ENCODE measurements around the gene SLC26A1. TPM values are rescaled to one million over a fixed set of nuclear protein-coding genes. Genes with fewer than 3 reads are reported as not detected.
"Not testable (repeated sequence)": the region's sequence is repeated elsewhere in the genome, so short reads cannot be mapped to it uniquely, and the experiment has no call there.

Gene SLC26A1
- total RNA-seq, 1 experiment from 2014 or later = 0.68 TPM

DNA sequence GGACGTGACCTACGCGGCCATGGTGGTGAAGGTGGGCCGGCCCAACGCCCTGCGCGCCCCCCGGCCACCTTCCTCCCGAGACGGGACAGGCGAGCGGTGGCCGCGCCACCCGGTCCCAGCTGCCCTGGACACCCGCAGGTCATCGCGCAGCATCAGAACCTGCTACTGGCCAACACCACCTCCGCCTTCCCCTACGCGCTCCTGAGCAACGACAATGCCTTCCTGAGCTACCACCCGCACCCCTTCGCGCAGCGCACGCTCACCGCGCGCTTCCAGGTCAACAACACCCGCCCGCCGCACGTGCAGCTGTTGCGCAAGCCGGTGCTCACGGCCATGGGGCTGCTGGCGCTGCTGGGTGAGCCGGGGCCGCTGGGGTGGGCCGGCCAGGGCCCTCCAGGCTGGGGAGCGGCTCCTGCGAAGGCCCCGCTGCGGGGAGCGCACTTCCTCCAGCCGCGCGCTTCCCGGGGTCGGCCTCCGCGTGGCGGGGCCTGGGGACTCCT, 9.0 kb upstream of the SLC26A1 start:
- H3K4me1 Mint-ChIP-seq (ENCODE audit: low read depth, unreplicated experiment) = no peaks in the 10 kb centered on the region
- peaks cover 8% of the 10 kb centered on the region for H3K36me3 Mint-ChIP-seq (ENCODE audit: insufficient read depth, unreplicated experiment)
- DNase-seq = no peak
- CTCF ChIA-PET = no interaction called here
- no peak overlapping the region for H3K4me3 Mint-ChIP-seq (ENCODE audit: low read depth, unreplicated experiment)
- TF ChIP-seq, protein P1, sequence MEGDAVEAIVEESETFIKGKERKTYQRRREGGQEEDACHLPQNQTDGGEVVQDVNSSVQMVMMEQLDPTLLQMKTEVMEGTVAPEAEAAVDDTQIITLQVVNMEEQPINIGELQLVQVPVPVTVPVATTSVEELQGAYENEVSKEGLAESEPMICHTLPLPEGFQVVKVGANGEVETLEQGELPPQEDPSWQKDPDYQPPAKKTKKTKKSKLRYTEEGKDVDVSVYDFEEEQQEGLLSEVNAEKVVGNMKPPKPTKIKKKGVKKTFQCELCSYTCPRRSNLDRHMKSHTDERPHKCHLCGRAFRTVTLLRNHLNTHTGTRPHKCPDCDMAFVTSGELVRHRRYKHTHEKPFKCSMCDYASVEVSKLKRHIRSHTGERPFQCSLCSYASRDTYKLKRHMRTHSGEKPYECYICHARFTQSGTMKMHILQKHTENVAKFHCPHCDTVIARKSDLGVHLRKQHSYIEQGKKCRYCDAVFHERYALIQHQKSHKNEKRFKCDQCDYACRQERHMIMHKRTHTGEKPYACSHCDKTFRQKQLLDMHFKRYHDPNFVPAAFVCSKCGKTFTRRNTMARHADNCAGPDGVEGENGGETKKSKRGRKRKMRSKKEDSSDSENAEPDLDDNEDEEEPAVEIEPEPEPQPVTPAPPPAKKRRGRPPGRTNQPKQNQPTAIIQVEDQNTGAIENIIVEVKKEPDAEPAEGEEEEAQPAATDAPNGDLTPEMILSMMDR (IDR thresholded peaks at IDR 0.05; ENCODE audit: unreplicated experiment) = no peak
- BruUV-seq (replicated peaks) = no TSS peak
- H3K27me3 Mint-ChIP-seq (ENCODE audit: unreplicated experiment) = peaks cover 30% of the 10 kb centered on the region
- H3K9me3 Mint-ChIP-seq (ENCODE audit: low read depth, unreplicated experiment) = no peaks in the 10 kb centered on the region
- no peak overlapping the region for H3K27ac Mint-ChIP-seq (ENCODE audit: unreplicated experiment)
- intact Hi-C loops (cut with micrococcal nuclease; ENCODE audit: unreplicated experiment) = no loop called here

GRCh38 chr4:1001561-1002130, 8.4 kb upstream of the SLC26A1 start:
- Mint-ChIP-seq H3K4me3 (ENCODE audit: low read depth, unreplicated experiment) (no peak overlapping the region), H3K36me3 (ENCODE audit: insufficient read depth, unreplicated experiment) (peaks cover 8% of the 10 kb centered on the region), H3K9me3 (ENCODE audit: low read depth, unreplicated experiment) (no peaks in the 10 kb centered on the region), H3K27me3 (ENCODE audit: unreplicated experiment) (peaks cover 25% of the 10 kb centered on the region), H3K4me1 (ENCODE audit: low read depth, unreplicated experiment) (no peaks in the 10 kb centered on the region), H3K27ac (ENCODE audit: unreplicated experiment) (no peak overlapping the region)
- no peak for DNase-seq
- intact Hi-C loops (cut with micrococcal nuclease; ENCODE audit: unreplicated experiment) = no loop called here
- CTCF ChIA-PET = no interaction called here
- no TSS peak for BruUV-seq (replicated peaks)
- TF ChIP-seq, protein P1 (IDR thresholded peaks at IDR 0.05; ENCODE audit: unreplicated experiment) = no peak

- H3K27ac Mint-ChIP-seq (ENCODE audit: unreplicated experiment) = no peak overlapping the region
- peaks cover 8% of the 10 kb centered on the region for H3K36me3 Mint-ChIP-seq (ENCODE audit: insufficient read depth, unreplicated experiment)
- no TSS peak for BruUV-seq (replicated peaks)
- intact Hi-C loops (cut with micrococcal nuclease; ENCODE audit: unreplicated experiment) = no loop called here
- H3K27me3 Mint-ChIP-seq (ENCODE audit: unreplicated experiment) = peaks cover 21% of the 10 kb centered on the region
- no peaks in the 10 kb centered on the region for H3K9me3 Mint-ChIP-seq (ENCODE audit: low read depth, unreplicated experiment)
- no peak overlapping the region for H3K4me3 Mint-ChIP-seq (ENCODE audit: low read depth, unreplicated experiment)
- CTCF ChIA-PET = no interaction called here
- no peak for DNase-seq
- TF ChIP-seq, protein P1 (IDR thresholded peaks at IDR 0.05; ENCODE audit: unreplicated experiment) = no peak
- H3K4me1 Mint-ChIP-seq (ENCODE audit: low read depth, unreplicated experiment) = no peaks in the 10 kb centered on the region
These were observed 7.6 kb upstream of the SLC26A1 start for GRCh38 chr4:1000686-1001260.

- Mint-ChIP-seq H3K27ac (ENCODE audit: unreplicated experiment) (no peak overlapping the region), H3K27me3 (ENCODE audit: unreplicated experiment) (peaks cover 21% of the 10 kb centered on the region), H3K4me3 (ENCODE audit: low read depth, unreplicated experiment) (no peak overlapping the region), H3K4me1 (ENCODE audit: low read depth, unreplicated experiment) (no peaks in the 10 kb centered on the region), H3K9me3 (ENCODE audit: low read depth, unreplicated experiment) (no peaks in the 10 kb centered on the region), H3K36me3 (ENCODE audit: insufficient read depth, unreplicated experiment) (peaks cover 8% of the 10 kb centered on the region)
- CTCF ChIA-PET = no interaction called here
- no peak for DNase-seq
- intact Hi-C loops (cut with micrococcal nuclease; ENCODE audit: unreplicated experiment) = no loop called here
- BruUV-seq (replicated peaks) = no TSS peak
- TF ChIP-seq, protein P1 (IDR thresholded peaks at IDR 0.05; ENCODE audit: unreplicated experiment) = no peak
These were observed 6.8 kb upstream of the SLC26A1 start for GRCh38 chr4:999882-1000425.

DNA sequence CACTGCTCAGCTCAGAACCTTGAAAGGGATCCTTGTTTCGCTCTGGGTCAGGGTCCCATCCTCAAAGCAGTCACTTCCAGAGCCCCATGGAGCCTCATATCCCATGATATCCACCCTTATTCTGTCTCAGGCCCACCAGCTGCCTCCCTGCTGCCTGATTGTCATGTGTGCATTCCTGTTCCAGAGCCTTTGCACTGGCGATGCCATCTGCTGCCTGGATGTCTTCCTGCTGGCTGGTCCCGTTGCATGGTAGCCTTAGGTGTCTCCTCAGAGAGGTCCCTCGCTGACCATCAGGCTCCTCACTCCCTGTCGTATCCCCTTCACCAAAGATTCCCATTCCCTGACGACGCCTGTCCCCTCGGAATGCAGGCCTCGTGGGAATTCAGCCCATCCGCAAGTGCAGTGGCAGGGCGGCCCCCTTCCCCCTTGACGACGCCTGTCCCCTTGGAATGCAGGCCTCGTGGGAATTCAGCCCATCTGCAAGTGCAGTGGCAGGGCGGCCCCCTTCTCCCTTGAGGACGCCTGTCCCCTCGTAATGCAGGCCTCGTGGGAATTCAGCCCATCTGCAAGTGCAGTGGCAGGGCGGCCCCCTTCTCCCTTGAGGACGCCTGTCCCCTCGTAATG, 6.1 kb upstream of the SLC26A1 start:
- H3K4me1 Mint-ChIP-seq (ENCODE audit: low read depth, unreplicated experiment); intact Hi-C loops (cut with micrococcal nuclease; ENCODE audit: unreplicated experiment); CTCF ChIA-PET; H3K27ac Mint-ChIP-seq (ENCODE audit: unreplicated experiment); BruUV-seq (replicated peaks); H3K4me3 Mint-ChIP-seq (ENCODE audit: low read depth, unreplicated experiment); DNase-seq; H3K36me3 Mint-ChIP-seq (ENCODE audit: insufficient read depth, unreplicated experiment); H3K9me3 Mint-ChIP-seq (ENCODE audit: low read depth, unreplicated experiment): not testable (repeated sequence)
- H3K27me3 Mint-ChIP-seq (ENCODE audit: unreplicated experiment) = peaks cover 21% of the 10 kb centered on the region

Data from Calu3 (cell line).